Measurements from ENCODE around the gene CELSR1.
"Not testable (repeated sequence)": the region's sequence is repeated elsewhere in the genome, so short reads cannot be mapped to it uniquely, and the experiment has no call there.

DNA sequence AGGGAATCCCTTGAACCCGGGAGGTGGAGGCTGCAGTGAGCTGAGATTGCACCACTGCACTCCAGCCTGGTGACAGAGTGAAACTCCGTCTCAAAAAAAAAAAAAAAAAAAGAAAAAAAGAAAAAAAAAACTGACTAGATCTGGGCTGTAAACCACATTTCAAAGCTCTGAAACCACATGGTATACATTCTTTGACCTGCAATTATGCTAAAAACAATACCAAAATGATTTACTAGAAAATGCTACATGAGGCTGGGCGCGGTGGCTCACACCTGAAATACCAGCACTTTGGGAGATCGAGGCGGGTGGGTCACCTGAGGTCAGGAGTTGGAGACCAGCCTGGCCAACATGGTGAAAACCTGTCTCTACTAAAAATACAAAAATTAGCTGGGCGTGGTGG lies 133.5 kb downstream of the CELSR1 start:
- not testable (repeated sequence) for TF ChIP-seq CTCF (IDR thresholded peaks at IDR 0.05; ENCODE audit: insufficient read depth, low read depth, low read length); EZH2 (IDR thresholded peaks at IDR 0.05; ENCODE audit: insufficient read depth, low read length)
